HG02943 (cell line): Measurements from ENCODE around the gene MRPS18A.
"Not testable (repeated sequence)": the region's sequence is repeated elsewhere in the genome, so short reads cannot be mapped to it uniquely, and the experiment has no call there.

ENCODE experiments used
- ATAC-seq: cut with Tn5 transposase; IDR thresholded peaks from one replicate; pipeline ENCODE4 v1.9.1; 2021; ENCODE audit warnings: mild to moderate bottlenecking, low read depth, moderate library complexity; ENCODE audit not compliant: unreplicated experiment

The MRPS18A gene

DNA sequence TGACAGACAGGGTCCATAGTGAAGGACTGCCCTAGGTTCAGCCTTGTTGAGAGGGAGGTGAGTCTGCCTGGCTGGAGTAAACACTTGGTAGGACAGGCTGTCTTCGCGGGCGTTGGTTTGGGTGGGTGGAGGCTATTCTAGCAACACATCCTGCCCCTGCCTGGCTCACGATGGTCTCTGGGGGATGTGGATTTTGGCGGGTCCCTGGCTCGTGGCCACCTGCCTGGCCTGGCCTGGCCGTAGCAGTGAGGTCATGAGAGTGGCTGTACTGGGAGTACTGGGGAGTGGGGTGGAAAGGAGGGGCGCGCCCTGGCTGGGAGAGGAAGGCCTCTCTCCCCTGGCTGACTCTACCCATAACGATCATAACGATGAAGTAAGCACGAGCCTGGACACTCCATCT is 30.2 kb upstream of the MRPS18A start:
- no peak for ATAC-seq

DNA sequence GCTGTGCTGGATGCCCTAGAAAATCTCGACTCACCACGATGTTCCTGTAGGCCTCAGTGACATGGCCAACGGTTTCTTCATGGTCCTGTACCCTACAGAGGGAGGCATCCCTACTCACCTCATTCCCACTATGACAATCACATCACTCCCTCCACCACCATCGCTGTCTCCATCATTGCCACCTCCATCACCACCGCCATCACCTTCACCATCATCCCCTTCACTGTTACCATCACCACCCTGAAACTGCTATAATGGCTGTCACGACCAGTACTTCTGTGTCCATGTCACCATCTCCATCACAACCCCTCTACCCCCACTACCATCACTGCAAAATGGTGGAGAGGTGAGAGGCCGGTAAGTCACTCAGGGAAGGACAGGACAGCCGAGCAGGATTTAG is 29.8 kb upstream of the MRPS18A start:
- no peak for ATAC-seq

DNA sequence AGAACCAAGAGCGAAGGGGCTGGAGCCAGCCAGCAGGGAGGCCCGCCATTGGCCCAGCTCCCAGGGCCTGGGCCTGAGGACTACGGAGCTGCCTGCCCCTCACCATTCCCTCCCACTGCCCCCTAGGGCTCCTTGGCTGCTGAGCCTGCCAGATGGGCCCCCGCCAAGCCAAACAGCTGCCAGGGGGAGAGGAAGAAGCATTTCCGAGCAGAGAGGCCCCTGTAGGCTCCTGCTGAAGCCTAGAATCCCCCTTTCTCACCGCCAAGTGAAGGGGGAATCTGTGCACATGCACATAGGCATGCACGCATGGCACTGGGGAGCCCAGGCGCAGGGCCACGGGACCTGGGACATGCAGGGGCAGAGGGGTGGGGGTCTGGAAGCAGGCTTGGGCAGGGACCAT is 28.5 kb upstream of the MRPS18A start:
- ATAC-seq = no peak

DNA sequence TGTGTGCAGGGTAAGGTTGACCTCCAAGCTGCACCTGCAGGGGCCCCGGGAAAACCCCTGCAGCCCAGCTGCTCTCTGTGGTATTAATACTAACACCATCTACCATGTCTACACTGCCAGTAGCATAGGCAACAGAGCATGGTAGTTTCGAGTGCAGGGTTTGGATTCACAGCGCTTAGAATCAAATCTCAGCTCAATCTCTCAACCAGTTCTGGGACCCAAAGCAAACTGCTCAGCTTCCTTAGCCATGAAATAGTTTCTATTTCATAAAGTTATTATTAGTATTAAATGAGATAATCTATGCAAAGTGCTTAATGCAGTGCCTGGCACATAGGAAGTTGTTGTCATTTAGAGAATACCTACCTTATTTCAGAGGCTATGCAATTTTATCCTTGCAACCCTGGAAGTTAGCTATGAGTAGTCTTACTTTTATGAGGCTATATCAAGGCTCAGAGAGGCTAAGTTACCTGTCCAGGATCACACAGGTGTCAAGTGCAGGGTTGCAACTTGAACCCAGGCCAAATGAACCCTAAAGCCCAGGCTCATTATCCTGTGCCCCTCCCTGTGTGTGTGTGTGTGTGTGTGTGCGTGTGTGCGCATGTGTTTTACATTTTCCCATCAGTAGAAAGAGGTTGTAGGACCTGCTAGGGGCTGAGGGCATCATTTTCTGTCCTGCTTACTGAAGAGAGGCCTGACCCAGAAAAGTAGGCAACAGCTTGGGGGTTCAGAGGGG is 27.6 kb upstream of the MRPS18A start:
- peak; percentile 83 for ATAC-seq

DNA sequence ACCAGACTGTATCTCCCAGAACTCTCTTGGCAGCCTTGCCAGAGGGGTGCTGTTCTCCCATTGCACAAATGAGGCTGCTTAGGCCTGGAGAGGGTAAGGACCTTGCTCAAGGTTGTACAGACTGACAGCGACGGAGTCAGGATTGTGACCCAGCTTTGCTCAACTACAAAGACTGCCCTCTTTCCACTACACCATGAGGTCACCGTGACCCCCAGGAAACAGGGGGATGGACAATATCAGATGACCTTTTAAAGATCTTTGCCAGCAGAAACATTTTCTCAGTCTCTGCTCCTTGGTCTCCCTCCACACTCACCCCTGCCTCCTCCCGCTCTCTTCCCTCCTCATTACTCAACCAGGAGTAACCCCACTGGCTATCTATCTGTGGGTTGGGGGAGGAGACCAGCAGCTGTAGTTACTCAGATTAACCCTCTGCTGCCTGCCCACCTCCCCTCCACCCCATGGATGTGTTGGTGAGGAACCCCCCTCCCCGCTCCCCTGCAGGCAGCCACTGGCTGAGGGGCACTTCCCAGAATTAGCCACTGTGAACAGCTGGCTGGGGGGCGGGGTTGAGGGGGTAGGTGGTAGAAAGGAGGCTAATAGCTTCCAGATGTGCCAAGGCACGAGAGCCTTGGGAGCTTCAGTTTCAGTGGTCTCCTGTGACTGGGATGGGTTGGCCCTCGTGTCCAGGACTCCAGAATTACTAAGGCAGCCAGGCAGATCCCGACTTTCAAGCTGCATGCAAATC is 26.9 kb upstream of the MRPS18A start:
- ATAC-seq = peak; percentile 34

DNA sequence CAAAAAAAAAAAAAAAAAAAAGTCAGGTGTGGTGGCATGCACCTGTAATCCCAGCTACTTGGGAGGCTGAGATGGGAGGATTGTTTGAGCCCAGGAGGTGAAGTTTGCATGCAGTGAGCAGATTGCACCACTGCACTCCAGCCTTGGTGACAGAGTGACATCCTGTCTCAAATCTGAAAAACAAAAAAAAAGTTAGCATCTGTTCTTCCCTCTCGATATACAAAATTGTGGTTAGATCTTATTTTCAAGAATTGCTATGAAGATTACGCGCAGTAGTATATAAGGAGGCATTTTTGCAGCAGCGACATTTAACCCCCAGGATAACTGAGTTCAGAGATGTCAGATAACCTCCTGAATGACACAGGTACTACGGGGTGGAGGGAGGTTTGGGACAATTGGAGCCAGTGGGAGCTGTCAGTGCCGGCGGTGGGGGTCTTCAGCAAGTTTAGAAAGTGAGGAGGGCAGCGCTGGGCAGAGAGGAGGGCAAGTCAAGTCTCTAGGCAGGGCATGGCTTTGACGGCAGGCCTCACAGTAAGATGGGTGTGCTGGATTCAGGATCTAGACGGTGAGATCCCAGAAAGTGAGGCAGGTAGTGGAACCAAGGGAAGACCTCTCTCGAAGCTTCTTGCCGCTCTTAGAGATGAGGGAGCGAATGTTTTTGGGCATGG is 26.2 kb upstream of the MRPS18A start:
- ATAC-seq = no peak

DNA sequence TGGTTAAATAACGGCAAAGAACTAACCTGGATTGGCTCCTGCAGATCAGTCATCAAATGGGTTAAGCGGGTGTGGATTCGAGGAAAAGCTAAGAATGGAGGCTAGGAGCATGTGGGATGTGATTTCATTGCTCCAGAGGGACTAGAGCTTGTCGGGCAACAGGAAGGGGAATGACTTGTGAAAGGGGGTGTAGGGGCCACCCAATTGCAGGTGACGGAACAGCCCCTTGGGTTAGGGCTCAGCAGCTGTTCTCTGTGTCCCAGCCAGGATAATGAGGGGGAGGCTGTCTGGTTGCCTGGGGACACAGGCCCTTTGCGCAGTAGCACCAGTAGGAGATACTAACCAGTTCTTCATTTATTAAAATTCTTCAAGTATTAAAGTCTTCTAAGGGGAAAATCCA is 25.0 kb upstream of the MRPS18A start:
- ATAC-seq = no peak

DNA sequence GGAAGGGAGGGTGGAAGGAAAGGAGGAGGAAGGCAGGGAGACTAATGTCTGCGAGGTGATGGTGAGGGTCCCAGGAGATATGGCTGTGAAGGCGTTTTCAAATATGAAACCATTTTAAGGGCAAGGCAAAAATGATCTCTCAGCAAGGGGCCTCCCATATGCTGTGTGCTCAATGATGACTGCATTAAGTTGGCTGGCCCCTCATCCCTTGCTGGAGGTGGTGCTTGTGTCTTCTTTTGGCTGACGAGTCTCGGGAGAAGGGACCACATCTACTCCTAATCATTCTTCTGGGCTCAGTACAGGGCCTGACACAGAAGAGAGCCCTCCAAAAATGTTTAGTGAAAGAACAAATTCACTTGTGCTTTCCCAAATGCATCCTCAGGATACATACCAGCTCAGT is 23.0 kb upstream of the MRPS18A start:
- no peak for ATAC-seq

DNA sequence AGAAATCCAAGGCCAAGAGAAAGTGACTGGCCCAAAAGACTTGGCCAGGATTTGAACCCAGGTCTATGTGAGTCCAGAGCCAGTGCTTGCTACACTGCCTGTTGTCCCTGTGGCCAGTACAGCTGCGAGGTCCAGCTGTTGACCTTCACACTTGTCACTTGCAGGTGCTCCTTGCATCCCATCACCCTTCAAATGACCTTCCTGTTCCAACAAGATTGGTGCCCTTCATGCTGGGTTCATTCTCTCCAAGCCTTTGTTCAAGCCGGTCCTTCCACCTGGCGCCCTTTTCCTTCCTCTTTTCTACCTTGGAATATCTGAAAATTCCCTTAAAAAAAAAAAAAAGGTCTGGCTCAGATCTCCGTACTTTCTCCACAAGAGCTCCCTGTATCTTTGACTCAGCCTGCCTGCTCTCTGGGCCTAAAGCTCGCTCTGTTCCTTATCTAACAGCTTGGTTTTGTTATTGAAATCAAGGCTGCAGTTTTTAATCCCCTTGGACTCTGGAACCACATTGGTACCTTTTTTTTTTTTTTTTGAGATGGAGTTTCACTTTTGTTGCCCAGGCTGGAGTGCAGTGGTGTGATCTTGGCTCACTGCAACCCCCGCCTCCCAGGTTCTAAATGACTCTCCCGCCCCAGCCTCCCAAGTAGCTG is 22.2 kb upstream of the MRPS18A start:
- ATAC-seq = no peak

DNA sequence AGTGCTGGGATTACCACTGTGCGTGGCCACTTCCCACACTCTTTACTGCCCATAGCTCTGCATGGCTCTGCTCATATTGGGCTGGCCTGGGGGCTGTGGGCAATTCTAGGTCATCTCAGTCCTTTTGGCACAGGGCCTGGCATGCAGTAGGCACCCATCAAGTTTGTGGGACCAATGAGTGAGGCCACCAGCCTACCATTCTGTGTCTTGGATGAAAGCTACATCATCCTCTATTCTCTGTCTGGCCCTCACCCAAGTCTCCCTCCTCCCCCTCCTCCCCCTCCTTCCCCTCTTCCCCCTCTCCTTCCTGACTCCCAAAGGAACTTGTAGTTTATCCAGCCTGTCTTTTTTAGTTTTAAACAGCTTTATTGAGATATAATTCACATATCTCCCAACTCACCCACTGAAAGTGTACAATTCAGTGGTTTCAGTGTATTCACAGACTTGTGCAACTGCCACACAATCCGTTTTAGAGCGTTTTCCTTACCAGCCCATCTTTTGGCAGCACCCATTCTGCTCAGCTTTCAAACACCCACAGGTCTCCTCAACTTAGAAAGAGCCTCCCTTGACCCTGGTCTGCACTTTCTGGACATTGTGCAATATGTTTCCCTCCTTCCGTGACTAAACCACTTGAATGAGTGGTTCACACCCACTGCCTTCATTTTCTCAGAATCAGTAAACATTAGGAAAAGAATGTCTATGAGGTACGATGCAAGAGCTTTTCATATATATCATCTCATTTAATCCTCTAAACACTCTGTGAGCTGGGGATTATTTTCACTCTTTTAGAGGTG is 21.5 kb upstream of the MRPS18A start:
- ATAC-seq = no peak

DNA sequence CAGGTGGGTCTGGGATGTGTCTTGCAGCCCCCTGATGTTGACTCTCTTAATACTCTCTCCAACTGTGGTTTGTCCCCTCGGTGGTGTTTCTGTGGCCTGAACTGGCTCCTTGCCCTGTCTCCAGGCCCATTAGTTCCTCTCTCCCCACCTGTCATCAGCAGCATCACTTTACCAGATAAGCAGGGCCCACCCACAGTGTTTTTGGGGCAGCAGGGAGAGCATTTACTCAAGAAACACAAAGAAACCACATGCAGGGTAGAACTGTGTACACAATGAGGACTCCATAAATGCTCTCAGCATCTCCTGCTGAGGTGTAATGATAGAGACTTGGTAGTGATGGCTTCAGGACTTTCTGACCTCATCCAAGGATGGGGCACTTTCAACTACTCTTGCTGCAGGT is 20.2 kb upstream of the MRPS18A start:
- ATAC-seq = no peak

DNA sequence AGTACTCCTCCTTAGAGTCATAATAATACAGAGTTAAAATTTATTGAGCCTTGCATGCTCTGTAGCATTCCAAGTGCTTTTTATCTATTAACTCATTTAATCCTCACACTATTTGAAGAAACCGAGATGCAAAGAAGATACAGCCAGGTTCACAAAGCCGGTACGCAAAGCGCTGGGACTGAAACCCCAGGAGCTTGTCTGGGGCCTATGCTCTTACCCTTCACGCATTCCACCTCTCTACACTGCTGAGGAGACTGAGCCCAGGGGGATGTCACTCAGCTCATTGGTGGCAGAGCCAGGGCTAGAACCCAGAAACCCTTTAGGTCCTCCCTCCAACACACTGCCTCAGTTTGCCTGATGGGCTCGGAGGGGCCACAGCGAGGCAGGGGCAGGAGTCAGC is 19.7 kb upstream of the MRPS18A start:
- ATAC-seq = no peak

DNA sequence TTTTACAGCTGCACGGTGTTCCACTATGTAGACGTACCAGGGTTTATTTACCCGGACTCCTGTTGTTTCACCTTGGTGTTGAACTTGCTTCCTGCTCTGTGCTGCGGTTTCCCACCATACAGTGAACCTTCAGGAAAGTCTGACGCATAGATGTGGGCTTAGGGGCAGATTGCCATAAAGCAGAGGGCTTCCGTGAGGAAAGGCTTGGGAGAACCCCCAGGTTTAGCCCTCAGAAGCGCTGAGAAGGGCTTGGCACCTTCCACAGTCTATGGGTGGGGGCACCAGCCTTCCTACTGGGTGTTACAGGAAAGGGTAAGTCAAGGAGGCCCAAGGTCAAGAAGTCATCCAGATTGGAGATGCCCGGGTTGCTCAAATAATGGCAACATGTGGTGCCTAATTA is 19.2 kb upstream of the MRPS18A start:
- no peak for ATAC-seq

DNA sequence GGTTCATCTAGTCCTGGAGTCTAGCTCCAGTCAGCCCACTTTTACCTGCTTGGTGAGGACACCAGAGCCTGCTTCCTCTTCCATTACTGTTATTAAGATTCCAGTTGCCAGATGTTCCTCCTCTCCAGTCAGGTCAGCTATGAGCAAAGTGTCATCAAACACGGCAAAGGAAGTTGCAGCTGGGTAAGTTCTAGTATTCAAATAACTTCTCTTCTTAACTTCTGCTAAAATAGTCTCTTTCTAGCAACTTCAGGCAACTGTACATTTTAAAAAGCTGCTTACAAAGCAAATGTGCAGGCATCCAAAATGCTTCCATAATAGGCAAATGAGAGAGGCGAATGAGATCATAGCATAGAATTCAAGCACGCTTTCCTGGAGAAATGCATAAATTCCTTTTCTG is 18.4 kb upstream of the MRPS18A start:
- no peak for ATAC-seq

DNA sequence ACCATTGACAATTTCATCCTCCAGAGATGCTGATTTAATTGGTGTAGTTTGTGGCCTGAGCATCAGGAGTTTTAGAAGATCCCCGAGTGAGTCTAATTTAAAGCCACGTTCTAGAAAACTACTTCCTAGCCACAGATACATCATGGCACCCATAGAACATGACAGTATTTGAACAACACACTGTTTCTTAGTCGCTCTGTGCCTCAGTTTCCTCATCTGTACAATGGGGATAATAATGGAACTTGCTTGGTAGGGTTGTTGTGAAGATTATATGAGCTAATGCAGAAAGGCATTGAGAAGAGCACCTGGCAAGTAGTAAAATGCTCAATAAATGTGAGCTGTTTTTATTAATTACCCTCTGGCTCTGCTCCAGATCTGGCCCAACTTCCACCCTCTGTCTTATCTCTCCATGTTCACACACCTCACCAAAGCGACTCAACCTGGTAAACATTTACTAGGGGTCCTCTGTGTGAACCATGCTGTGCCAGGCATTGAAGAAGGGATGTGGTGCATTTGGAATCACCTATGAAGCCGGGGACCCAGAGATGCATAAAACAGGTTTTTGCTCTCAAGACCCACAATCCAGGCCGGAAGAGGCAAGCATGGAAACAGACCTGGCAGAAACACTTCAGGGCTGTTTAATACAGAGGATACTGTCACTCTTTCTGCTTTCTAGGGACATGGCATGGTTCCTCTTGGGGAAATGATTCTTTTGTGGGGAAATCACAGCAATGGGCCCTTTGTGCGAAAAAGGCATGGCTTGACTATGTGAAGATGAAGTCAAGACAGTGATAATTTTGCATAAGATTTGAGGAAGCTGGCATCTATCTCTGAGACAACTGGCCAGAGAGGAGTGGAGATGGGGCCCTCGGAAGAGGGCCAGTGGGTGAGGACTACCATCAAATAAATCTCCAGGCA is 16.2 kb upstream of the MRPS18A start:
- ATAC-seq = no peak

DNA sequence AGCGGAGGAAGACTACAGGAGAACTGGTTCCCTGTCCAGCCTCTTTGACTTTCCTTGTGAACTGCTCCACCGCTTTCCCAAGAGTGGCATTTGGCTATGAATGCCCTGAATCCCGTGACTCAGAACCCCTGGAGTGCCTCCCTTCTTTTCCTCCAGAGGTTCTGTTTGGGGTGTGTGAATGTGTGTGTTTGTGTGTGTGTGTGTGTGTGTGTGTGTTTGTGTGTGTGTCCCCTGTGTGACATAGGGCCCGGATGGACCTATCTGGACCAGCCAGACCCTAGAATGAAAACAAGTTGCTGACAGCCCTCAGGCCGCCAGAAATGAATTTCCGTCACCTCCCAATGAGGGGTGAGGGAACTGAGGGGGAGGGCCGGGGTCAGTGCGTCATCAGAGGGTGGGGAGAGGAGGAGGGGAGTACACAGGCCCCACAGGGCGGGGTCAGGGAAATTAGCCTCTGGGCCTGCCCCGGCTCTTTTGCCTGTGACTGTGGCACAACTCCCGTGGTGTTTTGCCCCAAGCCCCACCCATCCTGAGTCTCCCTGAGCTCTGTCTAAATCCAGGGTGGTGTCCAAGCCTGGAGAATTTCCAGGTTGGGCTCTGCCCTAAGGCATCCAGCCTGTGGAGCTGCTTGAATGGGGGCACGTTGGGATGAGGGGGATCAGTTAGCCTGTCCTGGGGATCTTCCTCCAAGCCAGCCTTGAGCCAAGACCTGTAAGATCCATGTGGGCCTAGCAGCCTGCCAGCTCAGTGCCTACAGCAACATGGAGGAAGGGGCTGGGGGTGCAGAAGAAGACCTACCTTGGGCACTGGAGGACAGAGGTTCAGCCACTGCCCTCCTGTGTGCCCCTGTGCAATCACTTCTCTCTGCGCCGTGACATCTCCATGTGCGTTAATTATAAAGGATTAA is 15.2 kb upstream of the MRPS18A start:
- no peak for ATAC-seq

DNA sequence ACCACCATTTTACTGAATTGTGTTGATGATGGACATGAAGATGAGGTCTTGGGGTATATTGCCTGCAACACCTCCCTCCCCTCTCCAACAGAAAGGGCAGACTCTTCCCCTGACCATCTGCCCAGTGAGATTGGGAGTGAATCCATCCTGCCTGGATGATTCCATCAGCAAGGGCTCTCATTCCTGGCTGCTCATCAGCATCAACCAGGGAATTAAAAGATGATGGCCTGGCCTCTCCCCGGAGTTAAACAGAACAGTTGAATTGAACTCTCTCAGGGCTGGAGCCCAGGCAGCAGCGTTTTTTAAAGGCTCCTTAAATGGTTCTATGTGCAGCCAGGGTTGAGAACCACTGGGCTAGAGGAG is 14.6 kb upstream of the MRPS18A start:
- ATAC-seq = no peak

DNA sequence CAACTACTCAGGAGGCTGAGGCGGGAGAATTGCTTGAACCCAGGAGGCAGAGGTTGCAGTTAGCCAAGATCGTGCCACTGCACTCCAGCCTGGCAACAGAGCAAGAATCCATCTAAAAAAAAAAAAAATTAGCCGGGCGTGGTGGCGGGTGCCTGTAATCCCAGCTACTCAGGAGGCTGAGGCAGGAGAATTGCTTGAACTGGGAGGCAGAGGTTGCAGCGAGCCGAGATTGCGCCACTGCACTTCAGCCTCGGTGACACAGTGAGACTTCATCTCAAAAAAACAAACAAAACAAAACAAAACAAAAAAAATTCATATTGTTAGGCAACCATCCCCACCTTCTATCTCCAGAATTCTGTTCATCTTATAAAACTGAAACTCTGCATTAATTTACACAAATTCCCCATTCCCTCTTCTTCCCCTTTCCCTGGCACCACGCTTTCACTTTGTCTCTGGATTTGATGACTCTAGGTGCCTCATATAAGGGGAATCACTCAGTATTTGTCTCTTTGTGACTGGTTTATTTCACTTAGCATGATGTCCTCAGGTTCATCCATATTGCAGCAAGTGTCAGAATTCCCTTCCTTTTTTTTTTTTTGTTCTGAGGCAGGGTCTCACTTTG is 13.5 kb upstream of the MRPS18A start:
- ATAC-seq = not testable (repeated sequence)
